Pulmonary artery endothelial cell (primary cell): ENCODE results near the gene FOXN3. TPM values are rescaled to one million over a fixed set of nuclear protein-coding genes. Genes with fewer than 3 reads are reported as not detected.

ENCODE experiments used
- DNase-seq: peaks from one replicate; pipeline ENCODE4 v3.0.0-alpha.2; 2011; ENCODE audit warnings: low read depth, low spot score
- total RNA-seq: library from RNA; depleted of rRNA; stranded (reverse); fragments of >200 nt; gene quantifications from 2 replicates; pipeline ENCODE4 v1.2.3, GENCODE V29; 2014

FOXN3 gene
- total RNA-seq, 1 donor from 2014 or later: 14.2 TPM

DNA sequence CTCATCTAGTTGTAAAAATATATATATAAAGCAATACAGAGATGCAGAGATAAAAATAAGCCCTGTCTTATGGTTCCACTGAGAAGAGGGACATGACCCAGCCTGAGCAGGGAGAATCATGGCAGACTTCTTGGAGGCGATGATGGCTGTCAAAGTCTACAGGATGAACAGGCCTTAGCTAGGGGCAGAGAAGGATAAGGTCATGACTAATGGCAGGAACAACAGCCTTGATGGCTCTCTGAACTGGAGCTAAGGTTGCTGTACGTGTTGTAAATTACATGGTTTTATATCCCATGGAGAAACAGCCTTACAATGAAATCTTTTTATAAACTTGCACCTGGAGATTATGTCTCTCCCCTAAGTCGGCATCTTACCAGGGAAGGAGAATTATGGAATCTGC is 32.4 kb downstream of the FOXN3 start:
- no peak for DNase-seq

DNA sequence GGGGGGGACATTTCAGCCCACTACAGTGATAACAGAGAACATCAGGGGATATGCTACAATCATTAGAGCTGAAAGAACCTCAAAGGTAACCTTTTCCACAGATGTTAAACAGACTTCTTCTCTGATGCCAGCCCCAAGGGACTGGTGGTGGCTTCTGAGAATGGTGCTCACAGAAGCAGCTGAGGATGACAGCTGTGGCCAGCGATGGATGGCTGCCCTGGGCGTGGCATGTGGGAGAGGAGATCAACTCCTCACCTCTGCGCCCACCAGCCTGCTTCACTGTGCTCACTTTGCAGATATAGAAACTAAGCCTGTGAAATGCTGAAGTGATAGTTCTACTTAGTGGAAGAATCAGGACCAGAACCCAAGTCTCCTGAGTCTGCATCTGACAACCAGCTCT is 33.0 kb downstream of the FOXN3 start:
- no peak for DNase-seq

DNA sequence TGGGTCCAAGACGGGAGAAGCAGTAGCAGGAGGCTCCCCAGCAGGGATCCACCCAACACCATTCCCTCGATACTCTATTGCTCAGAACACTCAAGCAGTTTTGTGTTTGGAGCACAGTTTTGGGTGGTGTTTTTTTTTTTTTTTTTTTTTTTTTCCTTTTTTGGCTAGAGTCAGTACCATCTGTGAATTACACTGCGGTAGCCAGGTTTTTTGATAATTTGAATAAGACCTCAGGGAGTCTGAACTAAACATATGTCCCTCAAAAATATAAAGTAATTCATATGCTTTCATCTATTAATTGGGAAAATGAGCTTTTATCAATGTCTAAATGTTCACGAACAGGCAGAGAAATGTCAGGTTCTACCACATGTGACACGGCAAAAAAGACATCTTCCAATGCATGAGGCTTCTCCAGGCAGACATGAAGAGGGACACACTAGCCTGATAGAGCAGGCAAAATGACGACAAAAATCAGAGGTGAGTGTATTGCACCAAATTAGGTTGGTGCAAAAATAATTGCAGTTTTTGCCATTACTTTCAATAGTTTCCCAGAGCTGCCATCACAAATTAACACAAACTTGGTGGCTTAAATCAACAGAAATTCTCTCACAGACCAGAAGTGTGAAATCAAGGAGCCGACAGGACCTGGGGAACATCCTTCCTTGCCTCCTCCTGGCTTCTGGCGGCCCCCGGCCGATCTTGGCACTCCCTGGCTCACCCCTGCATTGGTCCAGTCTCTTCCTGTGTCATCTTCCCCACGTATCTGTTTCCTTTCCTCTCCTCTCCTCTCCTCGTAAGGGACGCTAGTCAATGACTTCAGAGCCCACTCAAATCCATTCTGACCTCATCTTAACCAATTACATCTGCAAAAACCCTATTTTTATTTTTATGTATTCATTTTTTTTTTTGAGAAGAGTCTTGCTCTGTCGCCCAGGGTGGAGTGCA is 33.9 kb downstream of the FOXN3 start:
- DNase-seq: no peak

DNA sequence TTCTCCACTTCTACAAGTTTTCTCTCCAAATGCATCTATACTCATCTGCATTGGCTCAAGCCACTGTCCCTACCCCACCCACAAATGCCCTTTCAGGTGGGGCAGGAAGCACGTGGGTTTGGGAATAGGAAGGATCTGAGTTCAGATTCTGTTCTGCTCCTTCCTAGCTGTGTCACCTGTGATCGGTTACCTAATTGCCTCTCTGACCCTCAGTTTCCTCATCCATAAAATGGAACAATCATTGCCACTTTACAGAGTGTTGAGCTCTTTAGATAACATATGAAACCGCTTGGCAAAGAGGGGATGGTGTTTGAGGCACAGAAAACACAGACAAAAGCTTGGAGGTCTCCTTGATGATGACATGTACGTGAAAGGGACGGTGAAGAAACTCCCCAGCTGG is 34.5 kb downstream of the FOXN3 start:
- no peak for DNase-seq

DNA sequence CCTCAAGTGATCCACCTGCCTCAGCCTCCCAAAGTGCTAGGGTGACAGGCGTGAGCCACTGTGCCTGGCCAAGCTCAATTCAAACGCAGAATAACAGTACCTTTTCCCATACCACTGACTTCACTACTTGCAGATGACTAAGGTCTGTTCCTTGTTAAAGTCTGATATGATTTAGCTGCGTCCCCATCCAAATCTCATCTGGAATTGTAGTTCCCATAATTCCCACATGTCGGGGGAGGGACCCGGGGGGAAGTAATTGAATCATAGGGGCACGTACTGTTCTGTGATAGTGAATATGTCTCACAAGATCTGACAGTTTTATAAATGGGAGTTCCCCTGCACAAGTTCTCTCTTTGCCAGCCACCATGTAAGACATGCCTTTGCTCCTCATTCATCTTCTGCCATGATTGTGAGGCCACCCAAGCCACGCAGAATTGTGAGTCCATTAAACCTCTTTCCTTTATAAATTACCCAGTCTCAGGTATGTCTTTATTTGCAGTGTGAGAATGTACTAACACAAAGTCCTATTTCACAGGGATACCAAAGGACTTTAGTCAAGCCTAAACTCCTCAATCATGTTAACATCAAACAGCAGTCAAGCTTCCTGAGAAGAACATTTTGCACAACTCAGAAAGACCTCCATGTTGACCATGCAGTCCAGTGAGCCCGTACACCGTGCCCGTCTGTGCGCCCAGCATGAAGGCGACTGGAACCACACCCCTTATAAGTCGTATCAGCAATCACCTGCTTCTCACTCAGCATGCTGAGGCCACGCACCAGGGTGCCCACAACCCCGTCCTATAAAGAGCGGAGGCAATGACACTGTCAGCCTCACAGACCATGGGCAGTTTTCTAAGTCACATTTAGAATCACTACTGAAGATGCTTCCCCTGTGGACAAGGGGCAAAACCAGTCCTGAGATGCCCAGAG is 36.9 kb downstream of the FOXN3 start:
- no peak for DNase-seq

DNA sequence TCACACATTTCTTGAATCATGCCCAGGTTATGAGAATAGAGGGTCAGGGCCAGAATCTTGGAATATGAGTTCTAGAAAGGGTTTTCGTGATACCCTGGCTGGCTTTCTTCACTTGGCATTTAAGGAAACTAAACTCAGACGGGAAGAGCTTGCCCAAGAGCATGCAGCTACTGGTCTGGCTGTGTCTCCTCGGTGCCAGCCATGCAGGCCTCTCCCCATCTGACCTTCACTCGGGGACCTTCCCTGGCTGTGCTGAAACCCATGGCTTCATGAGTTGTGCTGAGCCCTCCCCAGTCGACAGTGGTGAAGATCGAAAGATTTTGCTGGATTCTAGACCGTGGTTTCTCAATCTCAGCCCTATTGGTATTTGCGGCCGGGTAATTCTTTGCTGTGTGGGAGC is 38.0 kb downstream of the FOXN3 start:
- DNase-seq: no peak

DNA sequence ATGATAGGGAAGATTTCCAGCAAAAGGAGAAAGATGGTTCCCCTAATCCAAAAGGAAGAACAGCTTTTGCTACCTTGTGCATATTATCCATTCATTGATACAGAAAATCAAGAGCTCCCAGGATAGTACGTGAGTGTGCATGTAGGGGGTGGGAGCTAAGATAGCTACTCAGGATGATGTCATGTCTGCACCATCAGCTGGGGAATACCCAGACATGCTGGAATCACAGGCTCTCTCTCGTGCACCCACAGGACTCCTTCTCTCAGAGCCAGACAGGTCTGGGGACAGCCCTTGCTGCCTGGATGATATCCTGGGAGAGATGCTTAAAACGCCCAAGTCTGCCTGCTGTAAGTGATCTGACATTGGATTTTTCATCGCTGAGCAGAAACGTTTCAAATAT is 38.9 kb downstream of the FOXN3 start:
- DNase-seq: no peak

DNA sequence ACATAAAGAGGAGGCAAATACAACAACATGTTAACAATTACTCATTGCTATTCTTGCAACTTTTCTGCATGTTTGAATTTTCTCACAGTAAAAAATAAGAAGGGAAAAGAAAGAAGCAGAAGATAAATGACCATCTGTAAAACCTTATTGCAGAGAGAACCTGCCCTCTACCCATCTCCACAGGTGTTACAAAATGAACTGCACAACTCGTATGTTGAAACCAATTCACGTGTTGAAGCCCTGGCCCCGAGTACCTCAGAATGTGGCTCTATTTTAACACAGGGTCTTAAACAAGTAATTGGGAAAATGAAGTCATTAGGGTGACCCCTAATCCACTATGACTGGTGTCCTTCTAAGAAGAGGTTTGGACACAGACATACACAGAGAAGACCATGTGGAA is 39.5 kb downstream of the FOXN3 start:
- DNase-seq: no peak

DNA sequence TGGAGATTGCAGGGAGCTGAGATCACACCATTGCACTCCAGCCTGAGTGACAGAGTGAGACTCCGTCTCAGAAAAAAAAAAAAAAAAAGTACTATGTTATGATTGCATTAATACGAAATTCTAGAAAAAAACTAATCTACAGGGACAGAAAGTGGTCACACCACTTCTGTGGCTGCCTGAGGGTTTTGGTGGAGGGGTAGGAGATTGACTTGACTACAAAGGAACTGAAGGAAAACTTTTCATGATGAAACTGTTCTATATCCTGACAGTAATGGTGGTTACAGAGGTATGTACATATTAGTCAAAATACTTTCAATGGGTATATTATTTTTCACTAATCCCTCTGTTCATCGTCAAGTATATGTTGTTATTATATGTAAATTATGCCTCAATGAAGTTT is 42.1 kb downstream of the FOXN3 start:
- DNase-seq: no peak

DNA sequence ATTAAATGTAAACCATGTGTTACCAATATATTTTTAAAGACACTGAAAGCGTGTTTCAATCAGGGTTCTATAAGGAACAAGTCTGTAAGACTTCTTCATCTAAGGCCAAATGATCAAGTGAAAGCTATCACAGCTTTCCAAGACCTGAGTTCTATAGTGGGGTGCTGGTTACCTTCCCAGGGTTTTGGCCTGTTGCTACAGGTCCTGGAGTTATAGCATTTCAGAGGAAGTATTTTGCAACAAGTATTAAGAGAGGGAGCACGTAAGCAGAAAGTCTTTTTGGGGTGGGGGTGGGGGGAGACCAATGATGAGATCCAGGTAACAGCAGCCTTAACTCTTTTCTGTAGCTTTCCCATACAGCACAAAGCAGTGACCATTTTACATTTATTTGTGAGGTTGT is 43.8 kb downstream of the FOXN3 start:
- no peak for DNase-seq

DNA sequence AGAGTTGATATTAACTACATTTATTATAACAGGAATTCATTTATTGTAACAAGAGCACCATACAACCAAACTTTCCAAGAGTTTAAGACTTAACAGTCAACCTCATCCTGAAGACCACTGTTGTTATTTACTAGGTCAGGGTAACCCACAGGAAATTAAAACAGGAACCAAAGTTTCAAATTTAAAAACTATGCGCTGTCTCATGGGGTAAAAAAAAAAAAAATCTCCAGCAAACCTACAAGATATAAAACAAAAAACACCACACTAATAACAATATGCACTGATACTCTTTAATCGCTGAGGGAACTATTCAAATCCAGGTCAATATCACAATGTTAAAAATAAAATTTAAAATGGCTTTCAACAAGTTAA is 44.5 kb downstream of the FOXN3 start:
- DNase-seq: no peak

DNA sequence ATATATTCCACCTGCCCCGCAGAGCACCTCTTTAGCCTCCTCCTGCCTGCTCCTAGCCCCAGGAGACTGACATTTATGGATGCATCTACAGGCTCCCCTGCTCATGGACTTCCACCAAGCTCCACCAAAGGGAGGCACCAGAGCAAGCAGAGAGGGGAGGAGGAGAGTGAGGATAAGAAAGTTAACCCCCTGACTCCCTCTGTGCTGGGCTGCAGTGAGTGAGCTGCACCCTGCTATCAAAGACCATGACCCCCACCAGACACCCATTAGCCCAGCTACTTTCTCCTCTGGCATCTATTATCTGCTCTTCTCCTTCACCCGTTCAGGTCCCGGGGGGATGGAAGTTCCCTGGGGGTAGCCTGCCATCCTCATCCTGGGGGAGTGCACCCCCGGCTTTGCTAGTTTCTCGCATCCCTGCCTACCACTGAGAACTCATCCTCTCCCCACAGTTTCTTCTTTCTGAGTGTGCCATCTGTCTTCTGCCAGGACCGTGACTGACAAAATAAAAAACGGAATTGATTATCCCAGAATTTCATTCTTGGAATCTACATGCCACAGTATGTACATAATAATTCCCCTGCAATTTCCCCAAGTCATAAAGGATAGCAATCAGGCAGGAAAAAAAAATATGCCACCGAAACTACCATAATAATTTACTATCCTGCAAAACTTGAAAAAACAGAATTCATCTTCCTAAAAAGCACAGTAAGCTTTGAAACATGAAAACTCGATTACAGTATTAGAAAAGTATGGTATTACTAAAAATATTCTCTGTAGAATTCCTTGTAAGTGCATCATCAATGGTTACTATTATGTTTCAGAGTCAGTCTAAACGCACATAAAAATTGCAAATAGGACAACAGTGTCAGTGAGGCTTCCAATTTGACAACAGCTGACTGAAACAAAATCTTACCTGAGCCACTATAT is 45.2 kb downstream of the FOXN3 start:
- DNase-seq: no peak

DNA sequence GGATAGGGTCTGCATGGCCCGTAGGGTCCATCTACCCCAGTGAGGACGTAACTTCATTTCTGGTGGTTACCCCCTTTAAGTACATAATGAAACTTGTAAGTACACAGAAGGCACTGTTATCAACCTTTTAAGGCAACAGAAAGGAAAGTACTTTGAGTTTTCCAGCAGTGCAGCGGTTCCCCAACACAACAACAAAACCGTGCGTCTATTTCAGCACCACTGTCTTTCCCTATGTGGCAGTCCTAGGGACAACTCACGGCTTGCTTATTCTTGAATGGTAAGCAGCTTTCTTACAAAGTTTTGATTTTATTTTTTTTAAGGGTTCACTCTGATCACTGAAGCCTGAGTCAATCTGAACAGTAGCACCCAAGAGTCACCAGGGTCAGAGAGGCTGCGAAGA is 46.3 kb downstream of the FOXN3 start:
- no peak for DNase-seq

DNA sequence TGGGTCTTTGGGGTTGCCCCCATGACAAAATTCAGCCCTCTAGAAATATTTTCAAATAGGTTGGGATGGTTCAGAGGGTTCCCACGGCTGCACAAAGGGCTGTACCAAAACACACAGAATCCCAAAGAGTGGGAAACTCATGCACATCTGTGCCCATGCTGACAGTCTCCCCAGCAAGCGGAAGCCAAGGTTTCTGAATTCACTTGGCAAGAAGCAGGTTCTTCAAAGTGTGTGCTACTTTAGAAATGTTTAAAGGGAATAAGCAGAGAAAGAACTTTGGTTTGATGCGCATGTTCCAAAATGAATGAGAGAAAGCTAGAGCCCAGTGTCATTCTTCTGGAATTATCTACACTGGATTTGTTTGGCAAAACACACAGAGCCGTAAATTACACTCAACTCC is 46.7 kb downstream of the FOXN3 start:
- no peak for DNase-seq

DNA sequence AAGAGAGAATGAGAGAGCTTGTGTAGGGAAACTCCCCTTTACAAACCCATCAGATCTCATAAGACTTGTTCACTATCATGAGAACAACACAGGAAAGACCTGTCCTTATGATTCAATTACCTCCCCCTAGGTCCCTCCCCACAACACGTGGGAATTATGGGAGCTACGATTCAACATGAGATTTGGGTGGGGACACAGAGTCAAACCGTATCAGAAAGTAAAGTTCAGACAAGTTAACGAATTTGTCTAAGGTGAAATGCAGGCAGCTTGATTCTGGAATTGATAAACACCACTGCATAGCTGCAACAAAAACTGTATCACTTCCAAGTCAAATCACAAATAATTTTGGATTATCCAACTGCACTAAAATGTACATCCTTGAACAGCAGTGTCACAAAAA is 47.4 kb downstream of the FOXN3 start:
- DNase-seq: no peak

DNA sequence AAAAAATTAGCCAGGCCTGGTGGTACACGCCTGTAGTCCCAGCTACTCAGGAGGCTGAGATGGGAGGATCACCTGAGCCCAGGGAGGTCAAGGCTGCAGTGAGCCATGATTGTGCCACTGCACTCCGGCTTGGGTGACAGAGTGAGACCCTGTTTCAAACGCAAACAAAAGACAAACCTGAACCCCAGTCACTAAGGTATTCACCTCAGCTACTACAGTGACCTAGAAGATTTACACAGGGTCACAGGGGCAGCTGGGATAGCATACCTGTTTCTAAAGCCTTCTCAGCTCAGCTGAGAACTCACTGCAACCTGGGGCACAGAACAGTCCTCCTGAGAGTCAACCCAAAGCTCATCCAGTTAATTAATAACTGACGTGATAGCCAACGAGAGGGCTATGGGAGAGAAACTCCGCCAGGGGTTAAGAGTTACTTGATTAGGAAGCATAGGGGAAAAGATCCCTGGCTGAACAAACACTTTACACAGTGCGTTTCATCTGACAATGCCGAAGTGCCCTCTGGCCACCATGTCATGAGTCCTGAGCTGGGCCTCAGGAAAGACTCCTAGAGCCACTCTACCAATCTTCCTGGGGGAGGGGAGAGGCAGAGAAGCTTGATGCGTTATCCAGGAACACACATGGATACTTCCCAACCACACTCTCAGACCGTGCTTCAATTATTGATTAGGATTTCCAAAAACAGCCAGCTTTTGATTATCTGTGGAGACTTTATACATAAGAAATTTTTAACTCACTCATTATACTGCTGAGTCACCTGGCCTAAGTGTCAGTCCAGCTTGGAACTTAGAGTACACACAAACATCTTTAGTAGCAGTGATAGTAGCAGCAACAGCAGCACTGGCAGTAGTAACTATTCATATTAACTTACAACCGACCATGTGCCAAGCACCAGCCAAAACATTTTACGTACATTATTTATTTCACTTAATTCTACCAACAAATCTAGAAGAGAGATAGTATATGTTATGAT is 48.2 kb downstream of the FOXN3 start:
- DNase-seq: no peak

DNA sequence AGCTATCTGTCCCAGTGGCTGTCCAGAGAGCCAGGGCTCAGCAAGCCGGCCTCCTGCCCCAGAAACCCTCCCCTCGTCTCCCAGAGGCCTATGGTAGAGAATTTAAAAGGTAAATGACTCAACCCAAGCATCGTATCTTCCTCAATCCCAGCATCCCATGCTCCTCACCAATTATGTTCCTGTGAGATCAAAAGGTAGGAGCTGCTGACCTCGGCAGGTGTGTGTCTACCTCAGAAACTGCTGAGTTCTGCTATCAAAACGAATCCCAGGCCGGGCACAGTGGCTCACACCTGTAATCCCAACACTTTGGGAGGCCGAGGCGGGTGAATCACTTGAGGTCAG is 49.3 kb downstream of the FOXN3 start:
- DNase-seq: no peak

DNA sequence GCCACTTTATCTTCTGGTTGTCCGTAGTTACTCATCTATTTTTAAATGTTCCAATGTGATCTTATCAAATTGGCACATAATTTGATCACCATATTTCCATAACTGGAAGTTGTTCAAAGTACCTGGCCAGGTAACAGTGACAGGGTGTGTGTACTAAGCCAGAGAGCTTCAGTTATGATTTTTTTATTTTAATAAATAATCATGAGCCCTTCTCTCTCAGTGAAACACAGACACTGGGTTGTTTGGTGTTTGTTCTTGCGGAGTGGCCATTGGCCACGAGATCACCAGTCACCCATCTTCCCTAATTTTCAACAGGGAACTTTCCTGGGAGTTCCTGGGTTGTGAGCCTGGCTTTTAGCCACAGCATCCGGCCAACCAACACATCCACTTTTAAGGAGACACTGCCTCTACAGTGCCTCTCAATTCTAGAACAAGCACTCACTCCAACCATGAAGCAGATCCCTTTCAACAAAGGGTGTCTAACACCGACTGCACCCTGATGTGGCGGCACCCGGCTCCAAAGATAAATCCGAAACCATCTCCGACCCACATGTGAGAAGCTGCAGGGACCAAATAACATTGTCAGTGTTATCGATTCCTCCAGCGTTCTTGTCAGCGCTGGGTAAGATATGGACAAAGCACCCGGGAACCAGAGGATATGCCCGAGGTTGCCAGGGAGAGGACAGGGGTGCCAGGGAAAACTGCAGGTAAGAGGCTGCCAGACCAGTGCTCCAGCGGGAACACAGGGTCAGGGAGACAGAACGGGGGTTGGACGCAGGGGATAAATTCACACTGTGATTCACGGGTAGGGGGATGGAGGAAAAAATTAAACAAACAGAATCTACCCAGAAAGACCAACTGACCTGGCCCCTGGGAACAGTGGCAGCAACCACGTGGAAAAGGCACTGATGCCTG is 49.9 kb downstream of the FOXN3 start:
- DNase-seq: no peak
